Activated CD4-positive, CD25-positive, alpha-beta regulatory T cell (primary cell): ENCODE measurements around the gene GUCY1A2.
"Not testable (repeated sequence)": the region's sequence is repeated elsewhere in the genome, so short reads cannot be mapped to it uniquely, and the experiment has no call there.

ENCODE experiments used
- DNase-seq, 4 experiments: peaks; one replicate each; lab custom pipeline; 2025; lab: John Stamatoyannopoulos, UW

Gene GUCY1A2

DNA sequence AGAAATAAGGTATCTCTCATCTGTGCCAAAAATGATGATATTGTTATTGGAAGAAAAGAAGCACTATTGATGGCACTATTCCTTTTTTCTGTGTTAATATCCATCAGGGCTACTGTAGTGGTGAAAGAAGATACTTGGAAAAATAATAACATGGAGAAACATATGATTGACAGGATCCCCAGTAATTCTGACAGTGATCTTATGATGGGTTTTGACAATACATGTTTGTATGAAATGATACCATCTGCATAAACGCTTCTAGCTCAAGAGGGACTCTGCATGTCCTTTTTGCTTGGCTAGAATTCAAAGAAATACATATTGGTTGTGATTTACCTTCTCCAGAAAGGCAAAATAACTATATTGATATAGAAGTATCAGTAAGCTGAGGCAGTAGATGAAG lies 178.1 kb downstream of the GUCY1A2 start:
- DNase-seq: no peak

GRCh38 chr11:106834567-106834966 lies 183.7 kb downstream of the GUCY1A2 start:
- no peak for DNase-seq

DNA sequence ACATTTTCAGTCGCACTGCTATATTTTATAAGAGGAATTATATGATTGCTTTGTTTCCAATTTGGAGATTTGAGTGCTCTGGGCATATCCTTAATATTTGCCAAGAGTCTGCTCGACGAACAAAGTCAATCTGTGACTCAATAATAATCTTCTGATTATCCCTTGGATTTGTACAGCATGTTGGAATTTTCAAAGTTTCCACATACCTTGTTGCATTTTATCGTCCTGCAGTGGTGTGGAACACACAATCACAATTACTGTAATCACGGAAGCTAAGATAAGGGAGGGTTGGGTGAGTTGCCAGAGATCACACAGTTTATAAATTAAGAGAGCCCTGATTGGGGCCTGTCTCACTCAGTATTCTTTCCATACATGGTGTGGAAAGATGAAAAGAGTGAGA lies 189.3 kb downstream of the GUCY1A2 start:
- DNase-seq: no peak

DNA sequence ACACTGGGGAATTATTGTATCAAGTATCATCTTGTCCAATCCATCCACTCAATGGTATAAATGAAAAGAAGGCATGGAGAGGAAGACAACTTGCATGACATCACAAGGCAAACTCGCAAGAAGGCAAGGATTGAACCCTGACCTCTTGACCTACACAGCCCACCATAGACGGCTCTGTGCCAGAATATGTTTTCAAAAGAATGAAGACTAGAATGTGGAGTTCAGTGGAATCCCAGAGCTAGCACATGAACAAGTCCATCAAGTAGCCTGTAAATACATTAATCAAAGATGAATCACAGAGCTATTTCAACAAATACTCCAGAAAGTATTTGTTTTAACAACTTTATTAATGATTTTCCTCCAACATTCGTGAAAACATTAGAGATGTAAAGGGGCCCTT lies 189.7 kb downstream of the GUCY1A2 start:
- no peak for DNase-seq

DNA sequence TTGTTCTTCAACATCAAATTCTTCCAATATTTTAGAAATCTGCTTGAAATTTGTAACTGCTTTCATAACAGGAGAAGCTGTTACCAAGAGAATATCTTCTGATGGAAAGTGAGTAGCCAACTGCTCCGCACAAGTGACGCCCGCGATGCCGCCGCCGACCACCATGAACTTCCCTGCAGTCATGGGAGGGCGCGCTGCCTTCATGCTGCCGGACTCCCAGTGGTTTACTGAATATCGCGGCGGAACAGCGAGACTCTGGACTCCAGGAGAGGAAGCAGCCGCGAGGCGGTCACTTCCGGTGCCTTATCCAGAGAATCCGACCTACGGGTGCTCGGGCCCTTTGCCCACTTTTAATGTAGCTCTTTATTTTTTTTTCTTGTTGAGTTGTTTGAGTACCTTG lies 190.6 kb downstream of the GUCY1A2 start:
- DNase-seq: no peak

DNA sequence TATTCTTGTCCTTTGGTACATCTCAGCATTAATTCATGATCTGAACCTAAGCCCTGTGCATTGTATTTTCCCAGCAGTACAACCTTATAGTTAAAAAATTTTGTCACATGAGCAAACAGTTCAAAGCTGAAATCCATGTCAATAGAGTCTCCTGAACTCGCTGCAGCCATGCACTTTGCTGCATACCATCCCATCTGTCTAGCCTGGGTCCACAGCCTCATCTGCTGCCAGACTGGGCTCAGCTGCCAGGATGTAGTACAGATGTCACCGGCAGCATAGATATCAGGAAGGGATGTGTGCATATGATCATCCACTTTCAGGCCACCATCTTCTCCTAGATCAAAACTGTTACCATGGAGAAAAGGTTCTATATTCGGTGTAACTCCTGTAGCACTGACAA lies 191.7 kb downstream of the GUCY1A2 start:
- not testable (repeated sequence) for DNase-seq

GRCh38 chr11:106821826-106822225 lies 196.4 kb downstream of the GUCY1A2 start:
- DNase-seq: no peak

DNA sequence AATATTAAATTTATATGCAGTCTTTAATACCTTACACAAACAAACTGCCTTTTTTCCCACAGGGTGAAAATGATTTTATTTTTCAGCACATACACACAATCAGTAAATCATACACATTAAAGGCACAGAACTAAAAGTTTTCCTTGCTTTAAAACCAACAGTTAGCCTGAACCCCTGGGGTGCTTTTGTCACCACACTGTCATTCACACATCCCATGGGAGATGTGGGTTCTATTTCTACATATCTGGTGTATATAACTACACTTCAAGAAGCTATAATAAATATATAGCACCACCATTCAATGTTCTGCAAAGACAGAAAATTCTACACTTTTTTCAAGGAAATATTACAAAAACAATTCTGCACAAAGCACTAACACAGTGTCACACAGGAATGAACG lies 197.0 kb downstream of the GUCY1A2 start:
- DNase-seq: no peak

DNA sequence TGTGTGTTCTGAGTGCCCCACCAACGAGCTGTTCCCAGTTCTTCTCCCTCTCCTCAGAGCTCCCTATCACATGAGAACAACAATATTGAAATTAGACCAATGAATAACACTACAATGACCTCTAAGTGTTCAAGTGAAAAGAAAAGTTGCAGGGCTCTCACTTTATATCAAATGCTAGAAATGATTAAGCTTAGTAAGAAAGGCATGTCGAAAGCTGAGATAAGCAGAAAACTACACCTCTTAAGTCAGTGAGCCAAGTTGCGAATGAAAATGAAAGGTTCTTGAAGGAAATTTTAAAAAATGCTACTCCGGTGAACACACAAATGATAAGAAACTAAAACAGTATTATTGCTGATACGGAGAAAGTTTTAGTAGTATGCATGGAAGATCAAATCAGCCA lies 199.8 kb downstream of the GUCY1A2 start:
- no peak for DNase-seq

DNA sequence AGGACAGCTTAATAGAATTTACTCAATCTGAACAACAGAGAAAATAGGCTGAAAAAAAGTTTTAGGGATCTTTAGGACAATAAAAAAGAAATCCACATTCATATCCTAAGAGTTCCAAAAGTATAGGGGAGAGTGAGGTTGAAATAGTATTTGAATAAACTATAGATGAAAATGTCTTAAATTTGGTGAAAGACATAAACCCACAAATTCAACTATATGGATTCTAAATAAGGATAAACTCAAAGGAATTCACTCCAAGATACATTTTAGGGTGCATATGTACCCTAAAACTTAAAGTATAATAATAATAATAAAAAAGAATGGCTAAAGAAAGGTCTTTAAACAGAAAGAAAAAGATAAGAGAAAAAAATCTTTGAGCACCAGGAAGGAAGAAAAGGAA lies 203.1 kb downstream of the GUCY1A2 start:
- no peak for DNase-seq

DNA sequence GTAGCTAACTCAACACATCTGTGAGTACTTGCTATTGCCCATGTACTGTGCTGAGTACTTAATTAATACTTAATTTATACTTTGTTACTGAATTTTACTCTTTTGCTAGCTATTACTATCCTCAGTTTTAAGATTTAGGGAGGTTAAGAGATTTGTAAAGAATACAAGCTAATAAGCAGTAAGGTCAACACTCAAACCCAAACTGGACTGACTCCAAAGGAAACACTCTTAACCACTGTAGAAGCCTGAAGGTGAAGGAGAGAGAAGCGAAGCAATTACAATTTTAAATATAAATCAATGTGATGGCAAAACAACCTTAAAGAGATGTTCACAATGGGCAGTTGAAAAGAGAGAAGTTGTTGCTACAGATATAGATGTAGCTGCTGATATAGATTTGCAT lies 204.5 kb downstream of the GUCY1A2 start:
- no peak for DNase-seq

GRCh38 chr11:106794058-106794457 lies 224.2 kb downstream of the GUCY1A2 start:
- no peak for DNase-seq

DNA sequence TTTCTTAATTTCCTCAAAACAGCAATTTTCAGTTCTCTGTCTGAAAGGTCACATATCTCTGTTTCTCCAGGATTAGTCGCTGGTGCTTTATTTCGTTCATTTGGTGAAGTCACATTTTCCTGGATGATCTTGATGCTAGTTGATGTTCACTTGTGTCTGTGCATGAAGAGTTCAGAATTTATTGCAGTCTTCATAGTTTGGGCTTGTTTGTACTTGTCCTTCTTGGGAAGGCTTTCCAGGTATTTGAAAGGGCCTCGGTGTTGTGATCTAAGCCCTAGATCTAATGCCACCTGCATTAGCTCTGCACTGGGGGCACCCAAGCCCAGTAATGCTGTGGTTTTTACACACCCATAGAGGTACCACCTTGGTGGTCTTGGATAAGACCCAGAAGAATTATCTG lies 228.9 kb downstream of the GUCY1A2 start:
- no peak for DNase-seq

- no peak for DNase-seq
Measured at GRCh38 chr11:106787454-106787853, 230.8 kb downstream of the GUCY1A2 start.

GRCh38 chr11:106785913-106786650 lies 232.2 kb downstream of the GUCY1A2 start:
- DNase-seq: no peak

DNA sequence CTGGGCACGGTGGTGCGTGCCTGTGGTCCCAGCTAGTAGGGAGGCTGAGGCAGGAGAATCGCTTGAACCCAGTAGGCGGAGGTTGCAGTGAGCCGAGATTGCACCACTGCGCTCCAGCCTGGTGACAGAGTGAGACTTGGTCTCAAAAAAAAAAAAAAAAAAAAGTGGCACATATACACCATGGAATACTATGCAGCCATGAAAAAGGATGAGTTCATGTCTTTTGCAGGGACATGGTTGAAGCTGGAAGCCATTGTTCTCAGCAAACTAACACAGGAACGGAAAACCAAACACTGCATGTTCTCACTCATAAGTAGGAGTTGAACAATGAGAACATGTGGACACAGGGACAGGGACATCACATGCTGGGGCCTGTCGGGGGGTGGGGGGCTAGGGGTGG lies 241.0 kb downstream of the GUCY1A2 start:
- DNase-seq: not testable (repeated sequence)

- no peak for DNase-seq
Measured at GRCh38 chr11:106770489-106771085, 247.7 kb downstream of the GUCY1A2 start.

DNA sequence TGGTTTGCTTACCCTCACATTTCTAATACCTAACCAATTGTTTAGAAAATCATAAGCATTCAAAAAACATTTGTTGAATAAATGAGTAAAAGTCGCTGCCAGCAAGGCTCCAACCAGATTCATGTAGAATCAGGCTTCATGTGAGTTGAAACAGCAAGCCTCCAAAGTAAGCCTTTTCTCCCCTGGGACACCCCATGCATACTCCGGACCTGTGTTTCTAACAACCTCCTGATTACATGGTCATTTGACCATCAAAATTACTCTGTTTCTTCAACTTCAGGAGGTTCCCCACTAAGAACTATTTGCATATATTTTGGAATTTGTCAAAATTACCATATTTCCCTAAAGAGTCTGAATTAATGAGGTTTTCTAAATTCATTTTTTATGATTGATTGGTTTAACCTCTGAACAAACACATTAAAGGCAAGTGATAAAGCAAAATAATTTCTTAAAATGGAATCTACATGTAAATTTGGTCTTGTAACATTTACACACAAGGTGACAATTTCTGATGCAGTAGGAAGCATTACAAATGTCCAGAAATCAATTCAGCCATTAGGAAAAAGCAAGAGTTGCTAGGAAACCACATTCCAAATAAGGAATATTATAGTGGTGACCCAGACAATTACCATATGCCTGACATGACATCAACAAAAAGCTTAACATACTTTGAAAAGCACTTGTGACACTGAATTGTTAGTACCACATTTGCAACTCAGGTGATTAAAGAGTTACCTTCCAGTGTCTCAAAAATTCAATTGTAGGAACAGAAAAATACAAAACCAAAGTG lies 252.6 kb downstream of the GUCY1A2 start:
- no peak for DNase-seq

DNA sequence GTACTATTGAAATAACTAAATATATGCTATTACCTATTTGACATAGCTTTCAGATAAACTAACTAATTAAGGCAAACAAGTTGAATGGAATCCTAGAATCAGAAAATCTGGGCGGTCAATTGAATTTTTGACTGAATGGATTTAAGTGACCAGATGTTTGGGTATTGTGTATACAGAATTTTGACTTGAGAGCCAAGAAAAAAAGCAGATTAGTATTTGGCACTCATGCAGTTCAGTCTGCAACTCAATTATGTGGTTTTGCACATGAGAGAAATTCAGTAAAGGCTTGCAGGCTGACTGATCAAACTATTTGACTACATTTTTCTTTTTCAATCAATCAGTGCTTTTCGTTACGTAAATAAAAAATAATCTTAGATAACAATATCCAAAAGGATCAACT lies 254.8 kb downstream of the GUCY1A2 start:
- no peak for DNase-seq

DNA sequence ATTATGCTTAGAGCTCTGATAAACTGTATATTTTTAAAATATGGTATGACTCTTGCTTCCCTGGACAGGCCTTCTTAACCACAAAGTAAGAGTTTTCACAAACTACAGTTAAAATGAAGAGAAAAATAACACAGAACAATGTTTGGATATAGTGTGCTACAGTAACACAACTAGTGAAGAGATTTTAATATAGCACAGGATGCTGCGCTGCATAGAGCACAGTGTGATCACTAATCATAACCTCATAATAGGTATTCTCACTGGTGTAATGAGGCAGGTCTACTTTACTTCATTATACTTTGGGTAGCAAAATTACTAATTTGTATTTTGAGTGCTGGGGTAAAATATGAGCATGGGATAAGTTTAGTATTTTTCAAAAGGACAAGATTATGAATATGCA lies 256.5 kb downstream of the GUCY1A2 start:
- DNase-seq: no peak

- DNase-seq: no peak
Measured at GRCh38 chr11:106761240-106761639, 257.0 kb downstream of the GUCY1A2 start.

DNA sequence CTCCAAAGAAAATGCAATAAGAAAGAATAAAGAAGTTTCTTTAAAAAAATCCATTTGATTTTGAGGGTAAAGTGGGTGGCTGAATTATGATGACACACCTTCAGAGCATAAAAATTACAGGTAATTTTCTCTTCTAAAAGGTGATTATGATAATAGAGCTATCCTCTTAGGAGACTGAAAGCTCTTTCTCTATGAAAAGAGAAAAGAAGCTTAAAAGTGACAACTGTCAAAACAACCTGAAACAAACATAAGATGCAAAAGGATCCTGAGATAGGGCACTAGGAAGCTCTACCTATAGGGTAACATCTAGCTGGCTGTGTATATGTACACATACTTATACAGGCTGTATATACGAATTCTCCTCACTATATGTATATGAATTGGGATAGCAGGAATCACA lies 270.2 kb downstream of the GUCY1A2 start:
- DNase-seq: no peak

DNA sequence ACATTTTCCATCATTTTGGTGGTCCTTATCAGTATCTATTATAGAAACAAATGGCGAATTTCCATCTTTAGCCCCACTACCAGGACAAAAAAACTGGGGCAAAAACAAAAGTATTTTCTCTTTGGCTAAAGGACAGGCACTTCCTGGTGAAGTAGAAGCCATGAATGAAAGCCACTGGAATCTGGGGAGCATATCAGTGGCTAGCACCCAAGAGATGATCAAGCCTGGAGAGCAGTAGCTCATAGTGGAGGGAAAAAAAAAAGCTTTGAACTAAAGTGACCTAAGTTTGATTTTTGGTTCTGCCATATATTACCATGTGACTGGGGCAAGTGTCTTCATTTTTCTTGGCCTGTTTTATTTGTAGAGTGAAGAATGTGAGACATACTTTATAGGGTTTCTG lies 272.3 kb downstream of the GUCY1A2 start:
- DNase-seq: no peak
